Left lung (tissue), 10 donors: ENCODE results near the gene BORCS6. TPM values are rescaled to one million over a fixed set of nuclear protein-coding genes. Genes with fewer than 3 reads are reported as not detected.

Experiments
- ATAC-seq: fragments of 200-7000 bp; cut with Tn5 transposase; one replicate; pipeline ENCODE4 v1.9.1; 2020; ENCODE audit warnings: moderate library complexity
- DNase-seq, 4 donors: peaks; one replicate each; pipeline ENCODE4 v3.0.0-alpha.2; 2013 to 2020
- H3K27ac ChIP-seq, 2 donors: fragments of 200-600 bp; sonication (generic) in 1 of 2; one replicate each; pipeline versions ENCODE4 v1.5.0 to v1.8.0; 2020 to 2021
- H3K27me3 ChIP-seq, 2 donors: fragments of 200-600 bp; sonication (generic) in 1 of 2; one replicate each; pipeline versions ENCODE4 v1.5.0 to v1.8.0; 2020 to 2021
- H3K36me3 ChIP-seq, 2 donors: fragments of 200-600 bp; sonication (generic) in 1 of 2; one replicate each; pipeline versions ENCODE4 v1.5.0 to v1.8.0; 2020 to 2021
- H3K4me1 ChIP-seq, 2 donors: fragments of 200-600 bp; one replicate each; pipeline ENCODE4 v1.8.0; 2021
- H3K4me3 ChIP-seq, 2 donors: fragments of 200-600 bp; sonication (generic) in 1 of 2; one replicate each; pipeline versions ENCODE4 v1.5.0 to v1.8.0; 2020 to 2021; ENCODE audit warnings: mild to moderate bottlenecking in 1 of 2
- H3K9me3 ChIP-seq, 2 donors: fragments of 200-600 bp; sonication (generic) in 1 of 2; one replicate each; pipeline versions ENCODE4 v1.5.0 to v1.8.0; 2020 to 2021
- intact Hi-C, 2 donors: fragments of 100-400 bp; cut with DNase I; formaldehyde crosslinking; loops; one replicate each; pipeline versions ENCODE4 v1.11.2 to v1.14.2; 2022
- polyA plus RNA-seq, 6 donors: library from polyadenylated mRNA; unstranded; fragments of 120-200 nt; gene quantifications; one replicate each; pipeline ENCODE4 v1.2.1, GENCODE V29; 2013; ENCODE audit not compliant: insufficient read length in 6 of 6
- total RNA-seq, 2 donors: library from RNA; stranded (reverse); fragmentation: NEBNext Ultra II Directional; extraction: Animal tissue kit (Norgen Biotek cat#: 25700); gene quantifications; one replicate each; pipeline ENCODE4 v1.2.1, GENCODE V29; 2021
- TF ChIP-seq, protein P1 (sequence below), 2 donors: fragments of 200-600 bp; sonication (generic) in 1 of 2; IDR thresholded peaks; one replicate each; pipeline versions ENCODE4 v1.5.0 to v1.8.0; 2021; ENCODE audit warnings: antibody characterized with exemption in 2 of 2
- donor health status: DM: no; HTN: yes; CAD: no.
- donor health status: DM: no; HTN: no; CAD: no.

Gene BORCS6
- total and polyA plus RNA-seq, 8 donors: 2.4 to 10.6 (median 3.3) TPM

GRCh38 chr17:8234361-8235270, 44.6 kb upstream of the BORCS6 start:
- H3K4me3 ChIP-seq: no peak overlapping the region
- H3K36me3 ChIP-seq: peaks cover 2 to 100% of the 10 kb centered on the region in 2 donors
- no peak for ATAC-seq
- TF ChIP-seq, protein P1, sequence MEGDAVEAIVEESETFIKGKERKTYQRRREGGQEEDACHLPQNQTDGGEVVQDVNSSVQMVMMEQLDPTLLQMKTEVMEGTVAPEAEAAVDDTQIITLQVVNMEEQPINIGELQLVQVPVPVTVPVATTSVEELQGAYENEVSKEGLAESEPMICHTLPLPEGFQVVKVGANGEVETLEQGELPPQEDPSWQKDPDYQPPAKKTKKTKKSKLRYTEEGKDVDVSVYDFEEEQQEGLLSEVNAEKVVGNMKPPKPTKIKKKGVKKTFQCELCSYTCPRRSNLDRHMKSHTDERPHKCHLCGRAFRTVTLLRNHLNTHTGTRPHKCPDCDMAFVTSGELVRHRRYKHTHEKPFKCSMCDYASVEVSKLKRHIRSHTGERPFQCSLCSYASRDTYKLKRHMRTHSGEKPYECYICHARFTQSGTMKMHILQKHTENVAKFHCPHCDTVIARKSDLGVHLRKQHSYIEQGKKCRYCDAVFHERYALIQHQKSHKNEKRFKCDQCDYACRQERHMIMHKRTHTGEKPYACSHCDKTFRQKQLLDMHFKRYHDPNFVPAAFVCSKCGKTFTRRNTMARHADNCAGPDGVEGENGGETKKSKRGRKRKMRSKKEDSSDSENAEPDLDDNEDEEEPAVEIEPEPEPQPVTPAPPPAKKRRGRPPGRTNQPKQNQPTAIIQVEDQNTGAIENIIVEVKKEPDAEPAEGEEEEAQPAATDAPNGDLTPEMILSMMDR (IDR thresholded peaks at IDR 0.05): no peak
- no peak for DNase-seq
- H3K9me3 ChIP-seq: no peaks in the 10 kb centered on the region
- no peaks in the 10 kb centered on the region for H3K27me3 ChIP-seq
- peaks cover 0 to 6% of the 10 kb centered on the region in 2 donors for H3K4me1 ChIP-seq
- intact Hi-C loops: no loop called here
- no peak overlapping the region for H3K27ac ChIP-seq

DNA sequence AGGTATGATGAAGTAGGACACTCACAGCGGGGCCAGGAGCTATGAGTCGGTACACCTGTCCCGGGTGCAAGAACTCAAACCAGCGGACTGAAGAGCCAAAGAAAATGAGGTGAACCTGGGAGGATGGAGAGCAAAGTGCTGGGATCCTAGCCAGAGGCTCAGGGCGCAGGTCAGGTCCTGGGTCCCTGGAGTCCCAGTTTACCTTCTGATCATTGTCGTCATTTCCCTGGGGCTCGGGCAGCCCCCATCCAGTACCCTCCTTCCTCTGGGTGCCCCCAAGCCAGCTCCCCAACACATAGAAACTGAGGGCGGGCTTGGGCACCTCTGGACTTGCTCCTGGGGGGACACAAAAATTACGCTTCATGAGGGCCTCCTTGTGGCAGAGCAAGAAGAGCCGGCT, 41.7 kb upstream of the BORCS6 start:
- no peak for ATAC-seq
- Histone ChIP-seq H3K36me3 (peaks cover 2 to 96% of the 10 kb centered on the region in 2 donors), H3K4me3 (no peak overlapping the region), H3K9me3 (no peaks in the 10 kb centered on the region), H3K27ac (no peak overlapping the region), H3K27me3 (no peaks in the 10 kb centered on the region), H3K4me1 (peaks cover 5 to 6% of the 10 kb centered on the region in 2 donors)
- DNase-seq: no peak
- TF ChIP-seq, protein P1 (IDR thresholded peaks at IDR 0.05): no peak
- intact Hi-C loops: no loop called here

GRCh38 chr17:8227238-8227581, 37.2 kb upstream of the BORCS6 start:
- Histone ChIP-seq H3K27me3 (no peaks in the 10 kb centered on the region), H3K4me3 (peak overlapping the region; percentile 6 to 22), H3K36me3 (peaks cover 0 to 51% of the 10 kb centered on the region in 2 donors), H3K9me3 (no peaks in the 10 kb centered on the region), H3K27ac (peak overlapping the region in 1 of 2 donors; percentile 87), H3K4me1 (peaks cover 14 to 19% of the 10 kb centered on the region in 2 donors)
- no peak for ATAC-seq
- intact Hi-C loops: no loop called here
- TF ChIP-seq, protein P1 (IDR thresholded peaks at IDR 0.05): no peak
- DNase-seq: no peak

GRCh38 chr17:8226536-8227237, 36.7 kb upstream of the BORCS6 start:
- H3K9me3 ChIP-seq: no peaks in the 10 kb centered on the region
- H3K27me3 ChIP-seq: no peaks in the 10 kb centered on the region
- DNase-seq: peak in 3 of 4 donors; percentile 82 to 92 (median 91)
- H3K4me1 ChIP-seq: peaks cover 14 to 20% of the 10 kb centered on the region in 2 donors
- ATAC-seq: peak; percentile 2
- peak overlapping the region; percentile 57 to 87 for H3K27ac ChIP-seq
- H3K4me3 ChIP-seq: peak overlapping the region; percentile 6 to 22
- TF ChIP-seq, protein P1 (IDR thresholded peaks at IDR 0.05): no peak
- peaks cover 0 to 46% of the 10 kb centered on the region in 2 donors for H3K36me3 ChIP-seq
- intact Hi-C loops: no loop called here
